NCI-H748 (cell line): ENCODE measurements around the gene TOM1L2.

Experiments used
- DNase-seq: peaks from one replicate; lab custom pipeline; 2025; ENCODE audit not compliant: unreplicated experiment; lab: John Stamatoyannopoulos, UW

TOM1L2 gene

DNA sequence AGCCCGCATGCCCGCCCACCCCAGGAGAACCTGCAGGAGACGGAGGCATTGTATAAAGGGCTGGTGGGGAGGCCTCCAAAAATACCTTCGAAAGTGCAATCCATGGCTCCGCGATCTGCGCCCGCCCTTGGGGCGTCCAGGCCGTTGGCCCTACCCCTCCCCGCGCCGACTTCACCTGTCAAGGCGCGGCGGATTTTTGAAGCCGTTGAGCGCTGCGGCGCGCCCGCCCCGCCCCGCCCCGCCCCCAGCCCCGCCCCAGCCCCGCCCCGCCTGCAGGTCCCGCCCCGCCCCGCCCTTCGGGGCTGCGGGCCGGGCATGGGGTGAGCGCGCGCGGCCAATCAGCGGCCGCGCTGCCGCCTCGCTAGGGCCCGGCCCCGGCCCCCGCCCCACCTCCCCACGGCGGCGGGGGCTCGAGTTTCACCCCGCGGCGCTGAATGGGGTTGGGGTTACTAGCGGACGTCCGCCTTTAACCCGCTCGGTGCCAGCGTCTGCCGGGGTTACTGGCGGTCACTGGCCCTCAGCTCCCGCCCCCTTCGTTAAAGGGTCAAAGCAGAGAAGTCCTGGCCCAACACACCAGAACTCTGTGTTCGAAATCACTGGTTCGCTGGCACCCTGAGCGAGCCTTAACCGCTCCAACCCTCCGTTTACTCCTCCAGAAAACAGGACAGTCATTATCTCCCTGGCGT lies 148.6 kb downstream of the TOM1L2 start:
- peak; percentile 97 for DNase-seq

- DNase-seq = no peak
These were observed 149.6 kb downstream of the TOM1L2 start for GRCh38 chr17:17822616-17823015.

DNA sequence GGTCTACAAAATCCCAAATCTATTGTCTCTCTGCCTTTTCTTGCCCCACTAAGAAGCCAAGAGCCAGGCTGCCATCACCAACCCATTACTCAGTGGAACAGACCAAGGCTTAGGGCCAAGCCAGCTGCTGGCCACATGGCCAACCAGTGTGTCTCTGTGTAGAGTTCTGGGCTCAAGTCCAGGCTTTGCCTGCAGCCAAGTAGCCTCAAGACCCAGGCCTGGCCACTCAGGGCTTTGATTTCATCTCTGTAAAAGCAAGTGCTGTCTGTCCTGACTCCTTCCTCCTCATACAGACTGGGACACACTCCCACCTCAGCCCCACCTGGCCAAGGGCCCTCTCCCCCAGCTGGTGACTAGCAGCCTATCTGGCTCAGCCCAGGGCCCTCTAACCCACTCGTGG lies 150.0 kb downstream of the TOM1L2 start:
- no peak for DNase-seq

GRCh38 chr17:17820463-17821158 lies 151.6 kb downstream of the TOM1L2 start:
- no peak for DNase-seq

GRCh38 chr17:17820046-17820445 lies 152.2 kb downstream of the TOM1L2 start:
- no peak for DNase-seq

DNA sequence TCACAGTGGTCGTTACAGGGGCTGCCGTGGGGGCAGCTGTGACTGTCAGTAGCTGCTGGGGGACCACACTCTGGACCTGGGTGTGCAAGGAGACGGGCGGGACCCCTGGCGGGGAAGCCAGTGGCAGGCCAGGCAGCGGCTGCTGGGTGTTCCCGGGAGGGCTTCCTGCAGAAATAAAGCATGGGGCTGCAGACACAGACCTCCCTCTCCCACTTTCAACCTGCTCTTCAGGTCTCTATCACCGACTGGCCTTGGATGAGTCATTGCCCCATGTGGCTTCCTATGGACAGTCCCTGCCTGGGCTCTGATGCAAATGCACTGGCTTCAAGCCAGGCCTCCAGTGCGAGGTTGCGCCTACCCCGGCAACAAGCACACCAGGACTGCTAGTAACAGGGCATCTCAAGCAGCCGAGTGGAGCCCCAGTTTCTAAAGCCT lies 152.6 kb downstream of the TOM1L2 start:
- peak; percentile 33 for DNase-seq

GRCh38 chr17:17819111-17819510 lies 153.1 kb downstream of the TOM1L2 start:
- no peak for DNase-seq

DNA sequence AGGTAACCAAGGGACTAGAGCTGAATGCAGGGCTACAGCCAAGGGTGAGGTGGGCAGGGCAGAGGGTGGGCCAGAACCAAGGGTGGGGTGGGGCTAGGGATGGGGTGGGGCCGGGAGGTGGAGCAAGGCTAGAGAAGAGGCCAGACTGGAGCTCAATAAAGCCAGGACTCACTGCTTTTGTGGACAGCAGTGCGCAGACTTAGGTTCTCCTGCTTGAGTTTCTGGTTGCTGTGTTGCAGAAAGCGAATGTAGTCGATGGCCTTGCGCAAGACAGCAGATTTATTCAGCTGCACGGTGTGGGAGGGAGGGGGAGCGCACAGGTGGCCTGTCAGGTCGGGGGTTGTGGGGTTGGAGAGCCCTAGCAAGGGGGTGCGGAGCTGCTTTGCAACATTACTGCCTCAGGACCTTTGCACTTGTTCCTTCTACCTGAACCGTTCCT lies 154.1 kb downstream of the TOM1L2 start:
- DNase-seq = peak; percentile 40

DNA sequence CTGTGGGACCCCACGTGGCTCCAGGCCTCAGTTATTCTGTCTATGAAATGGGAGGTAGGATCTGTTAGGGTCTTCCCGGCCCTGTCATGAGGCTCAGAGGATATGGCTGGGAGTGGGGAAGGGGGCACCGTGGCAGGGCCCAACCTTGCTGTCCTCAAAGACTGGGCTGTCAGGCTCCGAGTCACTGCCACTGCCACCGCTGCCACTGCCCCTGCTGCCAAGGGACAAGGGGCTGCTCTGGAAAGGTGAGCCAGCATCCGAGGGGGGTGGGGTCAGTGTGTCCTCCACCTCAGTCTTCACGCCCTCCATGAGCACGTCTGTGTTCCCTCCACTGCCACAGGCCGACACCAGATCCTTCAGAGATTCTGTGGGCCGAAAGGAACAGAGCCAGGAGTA lies 154.7 kb downstream of the TOM1L2 start:
- no peak for DNase-seq

DNA sequence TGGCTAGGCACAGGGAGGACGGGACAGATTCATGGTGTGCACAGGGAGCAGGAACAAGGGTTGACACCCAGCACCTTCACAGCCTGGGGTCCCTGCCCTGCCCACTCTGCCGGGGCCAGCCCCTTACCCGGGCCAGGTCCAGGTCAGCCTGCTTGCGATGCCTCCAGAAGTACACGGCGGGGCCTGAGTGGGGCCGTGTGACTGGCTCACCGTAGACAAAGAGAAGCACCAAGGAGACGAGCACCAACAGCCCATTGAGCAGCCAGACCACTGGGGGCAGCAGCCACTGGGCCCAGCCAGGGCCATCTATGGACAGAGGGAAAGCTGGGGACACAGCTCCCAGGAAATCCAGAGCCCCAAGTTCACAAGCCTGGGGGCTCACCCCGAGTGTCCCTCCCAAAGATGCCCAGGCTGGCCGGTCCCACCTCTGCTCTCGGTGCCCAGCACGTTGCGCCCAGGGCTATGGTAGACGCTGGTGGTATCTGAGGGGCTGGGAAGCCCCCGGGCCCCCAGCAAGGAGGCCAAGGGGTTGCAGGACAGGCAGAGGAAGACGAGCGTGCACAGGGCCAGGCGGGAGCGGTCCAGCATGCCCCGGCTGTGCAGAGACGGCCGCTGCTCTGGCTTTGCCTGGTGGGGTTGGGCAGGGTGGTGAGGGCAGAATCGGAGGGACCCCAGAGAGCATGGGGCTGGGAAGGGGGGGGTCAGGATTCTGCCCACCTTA lies 155.2 kb downstream of the TOM1L2 start:
- DNase-seq = no peak

- no peak for DNase-seq
These were observed 155.9 kb downstream of the TOM1L2 start for GRCh38 chr17:17816240-17816814.

GRCh38 chr17:17815436-17816200 lies 156.6 kb downstream of the TOM1L2 start:
- no peak for DNase-seq

GRCh38 chr17:17815062-17815406 lies 157.2 kb downstream of the TOM1L2 start:
- no peak for DNase-seq

GRCh38 chr17:17814162-17815061 lies 157.8 kb downstream of the TOM1L2 start:
- DNase-seq = no peak

GRCh38 chr17:17813725-17814095 lies 158.5 kb downstream of the TOM1L2 start:
- DNase-seq = no peak

GRCh38 chr17:17813055-17813724 lies 159.0 kb downstream of the TOM1L2 start:
- no peak for DNase-seq

GRCh38 chr17:17812211-17813054 lies 159.8 kb downstream of the TOM1L2 start:
- DNase-seq = peak; percentile 56

DNA sequence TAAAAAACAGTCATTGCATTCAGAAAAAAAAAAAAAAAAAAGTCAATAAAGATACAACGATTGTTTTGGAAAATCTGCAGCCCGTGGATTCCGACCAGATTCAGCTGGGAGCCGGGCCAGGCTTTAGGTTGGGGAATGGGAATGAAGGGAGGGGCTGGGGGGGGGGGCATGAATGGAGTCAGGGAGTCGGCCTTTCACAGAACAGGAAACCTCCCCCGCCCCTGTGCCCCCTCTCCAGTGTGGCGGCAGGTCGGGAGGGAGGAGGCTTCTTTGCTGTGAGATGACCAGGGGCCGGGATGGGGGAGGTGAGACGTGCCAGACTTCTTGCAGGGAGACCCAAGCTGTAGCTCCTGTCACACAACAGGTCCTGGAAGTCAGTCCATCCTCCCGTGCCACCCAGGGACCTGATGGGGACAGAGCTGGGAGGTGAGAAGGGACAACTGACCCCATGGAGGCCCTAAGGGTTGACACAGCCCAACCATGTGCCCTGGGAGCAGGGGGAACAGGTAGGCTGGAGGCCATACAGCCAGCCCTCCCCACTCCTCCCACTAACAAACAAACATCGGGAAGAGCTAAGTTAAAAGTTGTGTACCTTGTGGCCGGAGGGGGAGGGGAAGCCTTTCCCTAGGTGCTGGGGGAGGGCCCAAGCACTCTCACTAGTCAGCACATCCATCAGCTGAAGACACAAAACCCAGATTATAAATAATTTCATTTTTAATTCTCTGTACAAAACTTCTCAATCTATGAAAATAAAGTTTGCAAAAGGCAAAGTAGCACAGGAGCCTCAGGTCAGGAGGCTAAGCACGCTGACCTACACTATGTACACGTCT lies 160.6 kb downstream of the TOM1L2 start:
- no peak for DNase-seq
